Adrenal gland (tissue), 5 donors: ENCODE results near the gene IQSEC1.

Experiments used
- POLR2A ChIP-seq, 2 donors: fragments of 450-650 bp; IDR thresholded peaks; one replicate each; pipeline ENCODE4 v1.6.1; 2017; ENCODE audit warnings: antibody characterized with exemption in 2 of 2, mild to moderate bottlenecking in 2 of 2, moderate library complexity in 1 of 2
- TF ChIP-seq, protein P1 (sequence below), 6 experiments: fragments of 450-650 bp in 4 of 6; fragments of 200-600 bp in 2 of 6; sonication (generic) in 1 of 6; IDR thresholded peaks; 1 replicate in 5 of 6; 2 replicates in 1 of 6; pipeline versions ENCODE4 v1.5.1 to v1.8.0; 2016 to 2021; ENCODE audit warnings: antibody characterized with exemption in 6 of 6, mild to moderate bottlenecking in 2 of 6, moderate library complexity in 1 of 6
- donor health status: DM: no; HTN: no; CAD: no.

- TF ChIP-seq, protein P1, sequence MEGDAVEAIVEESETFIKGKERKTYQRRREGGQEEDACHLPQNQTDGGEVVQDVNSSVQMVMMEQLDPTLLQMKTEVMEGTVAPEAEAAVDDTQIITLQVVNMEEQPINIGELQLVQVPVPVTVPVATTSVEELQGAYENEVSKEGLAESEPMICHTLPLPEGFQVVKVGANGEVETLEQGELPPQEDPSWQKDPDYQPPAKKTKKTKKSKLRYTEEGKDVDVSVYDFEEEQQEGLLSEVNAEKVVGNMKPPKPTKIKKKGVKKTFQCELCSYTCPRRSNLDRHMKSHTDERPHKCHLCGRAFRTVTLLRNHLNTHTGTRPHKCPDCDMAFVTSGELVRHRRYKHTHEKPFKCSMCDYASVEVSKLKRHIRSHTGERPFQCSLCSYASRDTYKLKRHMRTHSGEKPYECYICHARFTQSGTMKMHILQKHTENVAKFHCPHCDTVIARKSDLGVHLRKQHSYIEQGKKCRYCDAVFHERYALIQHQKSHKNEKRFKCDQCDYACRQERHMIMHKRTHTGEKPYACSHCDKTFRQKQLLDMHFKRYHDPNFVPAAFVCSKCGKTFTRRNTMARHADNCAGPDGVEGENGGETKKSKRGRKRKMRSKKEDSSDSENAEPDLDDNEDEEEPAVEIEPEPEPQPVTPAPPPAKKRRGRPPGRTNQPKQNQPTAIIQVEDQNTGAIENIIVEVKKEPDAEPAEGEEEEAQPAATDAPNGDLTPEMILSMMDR (IDR thresholded peaks at IDR 0.05), result no peak
- TF ChIP-seq POLR2A (IDR thresholded peaks at IDR 0.05), result no peak
These were observed 81.8 kb downstream of the IQSEC1 start for GRCh38 chr3:12991481-12991837.
